ENCODE results near the gene TMEM267. TPM values are rescaled to one million over a fixed set of nuclear protein-coding genes. Genes with fewer than 3 reads are reported as not detected.
"Not testable (repeated sequence)": the region's sequence is repeated elsewhere in the genome, so short reads cannot be mapped to it uniquely, and the experiment has no call there.

TMEM267 gene
- total RNA-seq, 1 experiment from 2014 or later: 9.7 TPM

GRCh38 chr5:43469671-43470391 lies 13.8 kb downstream of the TMEM267 start:
- CTCF ChIA-PET: no interaction called here
- DNase-seq (ENCODE audit: low spot score): no peak
- TF ChIP-seq CTCF (conservative IDR thresholded peaks at IDR 0.05; ENCODE audit: low read depth, low read length) (no peak), EZH2 (IDR thresholded peaks at IDR 0.05; ENCODE audit: borderline replicate concordance, low read depth, low read length, poor library complexity, severe bottlenecking) (no peak)
- Histone ChIP-seq H3K9me3 (ENCODE audit: low read depth, low read length, poor library complexity, severe bottlenecking) (peaks cover 19% of the 10 kb centered on the region), H3K4me1 (ENCODE audit: insufficient read depth, low read length, poor library complexity, severe bottlenecking) (no peaks in the 10 kb centered on the region), H3K27ac (ENCODE audit: low read depth, low read length, poor library complexity, severe bottlenecking) (no peak overlapping the region), H3K27me3 (replicated peaks; ENCODE audit: insufficient read depth, low read depth, low read length, poor library complexity) (no peaks in the 10 kb centered on the region), H3K4me3 (ENCODE audit: low read depth, low read length, poor library complexity, severe bottlenecking) (no peak overlapping the region), H3K36me3 (ENCODE audit: insufficient read depth, low read length, poor library complexity, severe bottlenecking) (peaks cover 4% of the 10 kb centered on the region)
- BruUV-seq (replicated peaks): no TSS peak
- POLR2A ChIA-PET (ENCODE audit: low non-redundant PET): no interaction called here
- intact Hi-C loops (cut with micrococcal nuclease; ENCODE audit: unreplicated experiment): no loop called here

GRCh38 chr5:43467100-43467499 lies 16.6 kb downstream of the TMEM267 start:
- Histone ChIP-seq H3K9me3 (ENCODE audit: low read depth, low read length, poor library complexity, severe bottlenecking) (peaks cover 17% of the 10 kb centered on the region), H3K27ac (ENCODE audit: low read depth, low read length, poor library complexity, severe bottlenecking) (no peak overlapping the region), H3K4me1 (ENCODE audit: insufficient read depth, low read length, poor library complexity, severe bottlenecking) (no peaks in the 10 kb centered on the region), H3K4me3 (ENCODE audit: low read depth, low read length, poor library complexity, severe bottlenecking) (no peak overlapping the region), H3K36me3 (ENCODE audit: insufficient read depth, low read length, poor library complexity, severe bottlenecking) (peaks cover 4% of the 10 kb centered on the region), H3K27me3 (replicated peaks; ENCODE audit: insufficient read depth, low read depth, low read length, poor library complexity) (no peaks in the 10 kb centered on the region)
- CTCF ChIA-PET: no interaction called here
- no peak for TF ChIP-seq CTCF (conservative IDR thresholded peaks at IDR 0.05; ENCODE audit: low read depth, low read length)
- no peak for TF ChIP-seq EZH2 (IDR thresholded peaks at IDR 0.05; ENCODE audit: borderline replicate concordance, low read depth, low read length, poor library complexity, severe bottlenecking)
- intact Hi-C loops (cut with micrococcal nuclease; ENCODE audit: unreplicated experiment): no loop called here
- no TSS peak for BruUV-seq (replicated peaks)
- POLR2A ChIA-PET (ENCODE audit: low non-redundant PET): no interaction called here
- DNase-seq (ENCODE audit: low spot score): no peak

- H3K27me3 ChIP-seq (replicated peaks; ENCODE audit: insufficient read depth, low read depth, low read length, poor library complexity); intact Hi-C loops (cut with micrococcal nuclease; ENCODE audit: unreplicated experiment); CTCF ChIA-PET; H3K27ac ChIP-seq (ENCODE audit: low read depth, low read length, poor library complexity, severe bottlenecking); H3K9me3 ChIP-seq (ENCODE audit: low read depth, low read length, poor library complexity, severe bottlenecking); H3K4me1 ChIP-seq (ENCODE audit: insufficient read depth, low read length, poor library complexity, severe bottlenecking); H3K36me3 ChIP-seq (ENCODE audit: insufficient read depth, low read length, poor library complexity, severe bottlenecking); H3K4me3 ChIP-seq (ENCODE audit: low read depth, low read length, poor library complexity, severe bottlenecking); BruUV-seq (replicated peaks); POLR2A ChIA-PET (ENCODE audit: low non-redundant PET); DNase-seq (ENCODE audit: low spot score): not testable (repeated sequence)
Observed at GRCh38 chr5:43465455-43465854, 18.2 kb downstream of the TMEM267 start.

GRCh38 chr5:43461066-43461465 lies 22.6 kb downstream of the TMEM267 start:
- H3K27me3 ChIP-seq (replicated peaks; ENCODE audit: insufficient read depth, low read depth, low read length, poor library complexity): no peaks in the 10 kb centered on the region
- no peak for DNase-seq (ENCODE audit: low spot score)
- ChIA-PET POLR2A (ENCODE audit: low non-redundant PET) (no interaction called here), CTCF (no interaction called here)
- H3K4me1 ChIP-seq (ENCODE audit: insufficient read depth, low read length, poor library complexity, severe bottlenecking): no peaks in the 10 kb centered on the region
- no peak for TF ChIP-seq EZH2 (IDR thresholded peaks at IDR 0.05; ENCODE audit: borderline replicate concordance, low read depth, low read length, poor library complexity, severe bottlenecking)
- TF ChIP-seq CTCF (conservative IDR thresholded peaks at IDR 0.05; ENCODE audit: low read depth, low read length): no peak
- H3K27ac ChIP-seq (ENCODE audit: low read depth, low read length, poor library complexity, severe bottlenecking): no peak overlapping the region
- no TSS peak for BruUV-seq (replicated peaks)
- intact Hi-C loops (cut with micrococcal nuclease; ENCODE audit: unreplicated experiment): no loop called here
- peaks cover 2% of the 10 kb centered on the region for H3K36me3 ChIP-seq (ENCODE audit: insufficient read depth, low read length, poor library complexity, severe bottlenecking)
- H3K9me3 ChIP-seq (ENCODE audit: low read depth, low read length, poor library complexity, severe bottlenecking): no peaks in the 10 kb centered on the region
- no peak overlapping the region for H3K4me3 ChIP-seq (ENCODE audit: low read depth, low read length, poor library complexity, severe bottlenecking)

Data from A673 (cell line).